Ascending aorta (tissue), 2 donors: ENCODE data around the gene METRN. TPM values are rescaled to one million over a fixed set of nuclear protein-coding genes. Genes with fewer than 3 reads are reported as not detected.
"Not testable (repeated sequence)": the region's sequence is repeated elsewhere in the genome, so short reads cannot be mapped to it uniquely, and the experiment has no call there.

ENCODE experiments used
- DNase-seq, 2 donors: peaks; one replicate each; pipeline ENCODE4 v3.0.0-alpha.2; 2019; ENCODE audit warnings: low spot score in 2 of 2
- H3K27ac ChIP-seq, 2 donors: fragments of 200-600 bp; sonication (generic); one replicate each; pipeline ENCODE4 v1.5.1; 2016 to 2017; ENCODE audit warnings: mild to moderate bottlenecking in 1 of 2
- H3K27me3 ChIP-seq: fragments of 200-600 bp; sonication (generic); one replicate; pipeline ENCODE4 v1.5.1; 2017
- H3K36me3 ChIP-seq, 2 donors: fragments of 200-600 bp; sonication (generic); one replicate each; pipeline ENCODE4 v1.5.1; 2016
- H3K4me1 ChIP-seq, 2 donors: fragments of 200-600 bp; sonication (generic); one replicate each; pipeline ENCODE4 v1.5.1; 2016 to 2017; ENCODE audit warnings: mild to moderate bottlenecking in 1 of 2
- H3K4me3 ChIP-seq, 2 donors: fragments of 200-600 bp; sonication (generic); one replicate each; pipeline ENCODE4 v1.5.1; 2016 to 2017; ENCODE audit warnings: mild to moderate bottlenecking in 1 of 2
- H3K9me3 ChIP-seq, 2 donors: fragments of 200-600 bp; sonication (generic); one replicate each; pipeline ENCODE4 v1.5.1; 2016
- CTCF ChIP-seq, 3 experiments: fragments of 200-600 bp in 2 of 3; fragments of 450-650 bp in 1 of 3; sonication (generic) in 2 of 3; IDR thresholded peaks; one replicate each; pipeline ENCODE4 v1.5.1; 2016 to 2019; ENCODE audit warnings: antibody characterized with exemption in 3 of 3, mild to moderate bottlenecking in 1 of 3, moderate library complexity in 1 of 3
- intact Hi-C: fragments of 100-400 bp; cut with DNase I; formaldehyde crosslinking; loops from one replicate; pipeline ENCODE4 v1.15.1; 2023
- total RNA-seq: library from RNA; depleted of rRNA; stranded (reverse); fragments of >200 nt; gene quantifications from one replicate; pipeline ENCODE4 v1.1.0, GENCODE V29; 2016

Gene METRN
- total RNA-seq, 1 donor from 2014 or later, result 118 TPM

- Histone ChIP-seq H3K4me1 (no peaks in the 10 kb centered on the region), H3K9me3 (no peaks in the 10 kb centered on the region), H3K36me3 (no peaks in the 10 kb centered on the region), H3K27ac (no peak overlapping the region), H3K4me3 (no peak overlapping the region), H3K27me3 (no peaks in the 10 kb centered on the region)
- intact Hi-C loops, result no loop called here
- TF ChIP-seq CTCF (IDR thresholded peaks at IDR 0.05), result no peak
- no peak for DNase-seq
Observed at GRCh38 chr16:752007-752312, 37.0 kb downstream of the METRN start.

GRCh38 chr16:754121-754607 lies 39.2 kb downstream of the METRN start:
- H3K36me3 ChIP-seq, H3K9me3 ChIP-seq, intact Hi-C loops, H3K4me3 ChIP-seq, H3K4me1 ChIP-seq, H3K27me3 ChIP-seq, H3K27ac ChIP-seq, DNase-seq: not testable (repeated sequence)

GRCh38 chr16:754656-755055 lies 39.7 kb downstream of the METRN start:
- H3K4me3 ChIP-seq, result no peak overlapping the region
- no peak overlapping the region for H3K27ac ChIP-seq
- TF ChIP-seq CTCF (IDR thresholded peaks at IDR 0.05), result no peak
- no peaks in the 10 kb centered on the region for H3K36me3 ChIP-seq
- H3K4me1 ChIP-seq, result no peaks in the 10 kb centered on the region
- no peaks in the 10 kb centered on the region for H3K27me3 ChIP-seq
- intact Hi-C loops, result no loop called here
- no peak for DNase-seq
- no peaks in the 10 kb centered on the region for H3K9me3 ChIP-seq

- intact Hi-C loops, result no loop called here
- Histone ChIP-seq H3K27me3 (no peaks in the 10 kb centered on the region), H3K4me3 (no peak overlapping the region), H3K36me3 (no peaks in the 10 kb centered on the region), H3K27ac (no peak overlapping the region), H3K4me1 (no peaks in the 10 kb centered on the region), H3K9me3 (no peaks in the 10 kb centered on the region)
- no peak for TF ChIP-seq CTCF (IDR thresholded peaks at IDR 0.05)
- DNase-seq, result no peak
Observed at GRCh38 chr16:756428-756827, 41.5 kb downstream of the METRN start.

- Histone ChIP-seq H3K4me1 (no peaks in the 10 kb centered on the region), H3K4me3 (no peak overlapping the region), H3K9me3 (no peaks in the 10 kb centered on the region), H3K27me3 (no peaks in the 10 kb centered on the region), H3K27ac (no peak overlapping the region), H3K36me3 (no peaks in the 10 kb centered on the region)
- no peak for TF ChIP-seq CTCF (IDR thresholded peaks at IDR 0.05)
- DNase-seq, result no peak
- intact Hi-C loops, result no loop called here
Observed at GRCh38 chr16:759110-759910, 44.4 kb downstream of the METRN start.

- H3K4me3 ChIP-seq, result no peak overlapping the region
- intact Hi-C loops, result no loop called here
- no peak for DNase-seq
- H3K36me3 ChIP-seq, result no peaks in the 10 kb centered on the region
- H3K4me1 ChIP-seq, result no peaks in the 10 kb centered on the region
- no peak overlapping the region for H3K27ac ChIP-seq
- H3K9me3 ChIP-seq, result no peaks in the 10 kb centered on the region
- TF ChIP-seq CTCF (IDR thresholded peaks at IDR 0.05), result no peak
- no peaks in the 10 kb centered on the region for H3K27me3 ChIP-seq
Observed at GRCh38 chr16:760065-760464, 45.1 kb downstream of the METRN start.
